Lower leg skin (tissue), 3 donors: Measurements from ENCODE around the gene ETS1.

ENCODE experiments used
- CTCF ChIP-seq, 3 donors: fragments of 450-650 bp; IDR thresholded peaks; one replicate each; pipeline ENCODE4 v1.5.1; 2016; ENCODE audit warnings: antibody characterized with exemption in 3 of 3, mild to moderate bottlenecking in 3 of 3, moderate library complexity in 2 of 3
- POLR2A ChIP-seq, 2 donors: fragments of 450-650 bp; IDR thresholded peaks; one replicate each; pipeline ENCODE4 v1.6.1; 2016 to 2017; ENCODE audit warnings: antibody characterized with exemption in 2 of 2, mild to moderate bottlenecking in 1 of 2, moderate library complexity in 1 of 2

- TF ChIP-seq CTCF (IDR thresholded peaks at IDR 0.05) (no peak), POLR2A (IDR thresholded peaks at IDR 0.05) (no peak)
Measured at GRCh38 chr11:128595221-128595620, 7.9 kb upstream of the ETS1 start.
